ENCODE data around the gene CDH24. TPM values are rescaled to one million over a fixed set of nuclear protein-coding genes. Genes with fewer than 3 reads are reported as not detected.

The CDH24 gene
- total and polyA plus RNA-seq, 8 donors = 1.2 to 14.3 (median 3.7) TPM; not detected in 1

DNA sequence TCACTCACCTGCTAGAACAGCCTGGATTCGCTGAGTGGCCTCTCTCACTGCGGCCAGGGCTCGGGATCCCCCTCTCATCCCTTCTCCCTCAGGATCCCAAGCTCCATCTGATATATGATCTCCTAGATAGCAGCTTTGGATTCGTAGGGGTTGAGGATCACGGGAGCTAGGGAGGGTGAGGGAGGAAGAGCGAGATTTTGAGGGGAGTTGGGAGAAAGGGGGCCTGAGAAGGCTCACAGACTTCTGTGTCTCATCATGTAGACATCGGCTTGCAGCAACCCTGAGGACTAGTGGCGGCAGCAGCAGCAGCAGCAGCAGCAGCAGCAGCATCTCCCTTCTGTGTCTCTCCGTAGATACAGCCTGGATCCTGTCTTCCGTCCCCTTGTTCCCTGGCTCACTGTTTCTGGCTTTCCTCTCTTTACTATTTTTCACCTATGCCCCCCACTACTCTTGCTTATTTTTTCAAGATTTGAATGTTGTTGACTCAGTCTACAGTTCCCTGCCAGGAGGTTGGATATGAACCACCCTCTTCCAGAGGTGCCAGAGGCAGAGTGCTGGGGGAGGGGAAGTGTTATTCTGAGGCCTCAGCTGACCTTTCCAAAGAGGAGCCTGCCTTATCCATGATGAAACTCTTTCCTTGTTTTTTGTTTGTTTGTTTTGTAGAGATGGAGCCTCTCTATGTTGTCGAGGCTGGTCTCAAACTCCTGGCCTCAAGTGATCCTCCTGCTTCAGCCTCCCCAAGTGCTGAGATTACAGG, 47.4 kb upstream of the CDH24 start, which contains the start of gene CIROP:
CIROP (minus strand) TSS at position 399 of the 757 bp plus-strand sequence; CDS start at position 330, 69 bp downstream.
- peaks cover 0 to 2% (median 0%) of the 10 kb centered on the region in 3 donors for H3K27me3 ChIP-seq

GRCh38 chr14:23104070-23104590, 46.8 kb upstream of the CDH24 start:
- Histone ChIP-seq H3K27me3 (no peaks in the 10 kb centered on the region), H3K27ac (no peak overlapping the region), H3K4me3 (no peak overlapping the region), H3K4me1 (peaks cover 7 to 18% (median 9%) of the 10 kb centered on the region in 4 donors), H3K9me3 (no peaks in the 10 kb centered on the region), H3K36me3 (peaks cover 0 to 6% (median 4%) of the 10 kb centered on the region in 4 donors)
- TF ChIP-seq POLR2AphosphoS5 (IDR thresholded peaks at IDR 0.05) (no peak), POLR2A (IDR thresholded peaks at IDR 0.05) (no peak), EP300 (IDR thresholded peaks at IDR 0.05) (no peak), CTCF (IDR thresholded peaks at IDR 0.05) (no peak)
- DNase-seq = no peak
- intact Hi-C loops (cut with DNase I; ENCODE audit: low total_unique reads) = no loop called here
- 65 to 75% (median 70%) methylated on average over 6 of the region's 6 CpGs for WGBS, 5 donors

More for the DNA sequence above, 47.4 kb upstream of the CDH24 start, which contains the start of gene CIROP:
- WGBS, 5 donors = 41 to 61% (median 46%) methylated on average over 11 of the region's 11 CpGs
- Histone ChIP-seq H3K27ac (no peak within 1 kb of the TSS), H3K4me1 (peaks cover under 1 to 11% (median 3%) of the 10 kb centered on the region in 4 donors), H3K9me3 (no peaks in the 10 kb centered on the region), H3K36me3 (no peaks in the 10 kb centered on the region), H3K4me3 (no peak within 1 kb of the TSS)
- no peak for DNase-seq
- intact Hi-C loops (cut with DNase I; ENCODE audit: low total_unique reads) = no loop called here
- no peak for TF ChIP-seq EP300 (IDR thresholded peaks at IDR 0.05)
- no peak for TF ChIP-seq POLR2A (IDR thresholded peaks at IDR 0.05)
- no peak for TF ChIP-seq CTCF (IDR thresholded peaks at IDR 0.05)
- no peak for TF ChIP-seq POLR2AphosphoS5 (IDR thresholded peaks at IDR 0.05)

- Histone ChIP-seq H3K4me3 (no peak overlapping the region), H3K9me3 (no peaks in the 10 kb centered on the region), H3K27ac (no peak overlapping the region), H3K27me3 (no peaks in the 10 kb centered on the region), H3K36me3 (peaks cover 0 to 11% (median 9%) of the 10 kb centered on the region in 4 donors), H3K4me1 (peaks cover 8 to 23% (median 14%) of the 10 kb centered on the region in 4 donors)
- TF ChIP-seq POLR2A (IDR thresholded peaks at IDR 0.05) = no peak
- TF ChIP-seq CTCF (IDR thresholded peaks at IDR 0.05) = no peak
- TF ChIP-seq POLR2AphosphoS5 (IDR thresholded peaks at IDR 0.05) = no peak
- no peak for TF ChIP-seq EP300 (IDR thresholded peaks at IDR 0.05)
- WGBS, 5 donors = 82 to 97% (median 87%) methylated on average over 4 of the region's 4 CpGs
- no peak for DNase-seq
- intact Hi-C loops (cut with DNase I; ENCODE audit: low total_unique reads) = no loop called here
Measured at GRCh38 chr14:23103581-23103980, 46.3 kb upstream of the CDH24 start.

GRCh38 chr14:23102801-23103200, 45.5 kb upstream of the CDH24 start:
- 81 to 92% (median 88%) methylated on average over 2 of the region's 2 CpGs for WGBS, 5 donors
- no peaks in the 10 kb centered on the region for H3K9me3 ChIP-seq
- no peak for DNase-seq
- intact Hi-C loops (cut with DNase I; ENCODE audit: low total_unique reads) = no loop called here
- H3K36me3 ChIP-seq = peaks cover 0 to 19% (median 17%) of the 10 kb centered on the region in 4 donors
- no peak for TF ChIP-seq EP300 (IDR thresholded peaks at IDR 0.05)
- TF ChIP-seq CTCF (IDR thresholded peaks at IDR 0.05) = no peak
- TF ChIP-seq POLR2A (IDR thresholded peaks at IDR 0.05) = no peak
- TF ChIP-seq POLR2AphosphoS5 (IDR thresholded peaks at IDR 0.05) = no peak
- H3K4me1 ChIP-seq = peaks cover 8 to 31% (median 21%) of the 10 kb centered on the region in 4 donors
- H3K27ac ChIP-seq = no peak overlapping the region
- no peak overlapping the region for H3K4me3 ChIP-seq
- H3K27me3 ChIP-seq = no peaks in the 10 kb centered on the region

Measured in stomach (tissue), 9 donors.